Stimulated activated CD4-positive, alpha-beta T cell treated with anti-CD3 and anti-CD28 coated beads, TNF-alpha, amount 100 ng/mL, for 4 hours (primary cell): Measurements from ENCODE around the gene DCC.
"Not testable (repeated sequence)": the region's sequence is repeated elsewhere in the genome, so short reads cannot be mapped to it uniquely, and the experiment has no call there.

Experiments used
- DNase-seq, 3 experiments: peaks; one replicate each; pipeline ENCODE4 v3.0.0-alpha.2; 2020; ENCODE audit warnings: low read depth in 3 of 3

The DCC gene

DNA sequence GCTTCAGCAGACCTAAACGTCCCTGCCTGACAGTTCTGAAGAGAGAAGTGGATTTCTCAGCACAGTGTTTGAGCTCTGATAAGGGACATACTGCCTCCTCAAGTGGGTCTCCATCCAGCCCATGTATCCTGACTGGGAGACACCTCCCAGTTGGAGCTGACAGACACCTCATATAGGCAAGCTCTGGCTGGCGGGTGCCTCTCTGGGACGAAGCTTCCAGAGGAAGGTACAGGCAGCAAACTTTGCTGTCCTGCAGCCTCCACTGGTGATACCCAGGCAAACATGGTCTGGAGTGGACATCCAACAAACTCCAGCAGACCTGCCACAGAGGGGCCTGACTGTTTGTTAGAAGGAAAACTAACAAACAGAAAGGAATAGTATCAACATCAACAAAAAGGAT, 1156.0 kb downstream of the DCC start:
- no peak for DNase-seq

DNA sequence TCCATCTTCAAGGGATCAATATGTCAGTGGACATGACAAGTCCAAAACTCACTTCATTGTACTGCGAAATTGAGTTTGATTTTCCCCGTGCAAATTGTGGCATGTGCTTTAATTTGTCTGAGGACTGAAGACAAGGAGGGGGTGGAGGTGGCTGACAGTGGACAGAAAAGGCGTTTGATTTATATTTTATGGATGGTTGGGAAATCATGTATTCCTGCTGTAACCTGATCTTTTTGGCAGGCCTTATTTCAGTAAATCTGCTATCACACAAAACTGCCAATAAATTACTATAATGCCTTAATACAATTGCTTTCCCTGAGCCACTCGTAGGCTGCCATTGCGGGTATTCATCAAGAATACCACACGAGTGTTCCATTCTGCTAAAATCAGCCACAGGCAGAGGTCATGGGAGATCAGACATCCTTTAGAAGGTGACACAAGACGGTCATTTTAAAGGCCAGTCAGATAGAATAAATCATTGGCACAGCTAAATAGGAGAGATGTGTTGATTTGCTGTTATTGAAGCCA, 1164.0 kb downstream of the DCC start:
- DNase-seq = no peak

DNA sequence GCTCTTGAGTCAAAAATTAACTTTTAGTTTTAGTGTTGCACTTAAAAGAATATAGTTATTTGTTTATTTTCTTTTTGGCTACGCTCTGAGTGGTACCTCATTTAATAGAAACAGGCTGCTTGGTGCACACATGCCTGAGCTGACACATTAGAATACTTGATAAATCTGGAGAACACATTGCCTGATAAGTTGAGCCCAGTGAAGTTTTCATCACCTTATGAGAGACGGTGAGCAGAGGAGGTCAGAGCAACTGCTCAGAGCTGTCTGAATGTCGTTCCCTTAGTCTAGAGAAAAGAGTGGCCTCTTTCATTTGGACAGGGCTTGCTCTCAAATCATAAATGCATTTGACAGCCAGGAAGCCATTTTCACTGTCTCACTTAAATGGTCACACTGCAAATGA, 1168.5 kb downstream of the DCC start:
- no peak for DNase-seq

DNA sequence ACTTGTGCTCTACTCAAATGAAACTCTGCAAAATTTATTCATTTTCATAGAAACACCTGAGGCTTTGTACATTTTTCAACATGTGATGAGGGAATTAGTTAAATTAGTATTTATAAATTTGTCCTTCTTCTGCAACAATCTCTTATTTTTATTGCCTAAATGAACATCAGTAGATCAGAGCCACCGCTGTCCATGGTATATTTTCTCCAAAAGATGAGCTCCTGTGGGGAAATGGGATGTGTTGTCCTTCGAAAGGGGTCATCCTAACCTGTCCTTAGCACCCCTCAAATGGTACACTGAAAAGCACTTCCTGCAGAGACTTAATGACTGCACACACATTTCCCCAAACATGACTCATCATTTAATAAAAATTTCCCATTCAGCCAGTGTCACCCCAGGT, 1169.9 kb downstream of the DCC start:
- DNase-seq = no peak

DNA sequence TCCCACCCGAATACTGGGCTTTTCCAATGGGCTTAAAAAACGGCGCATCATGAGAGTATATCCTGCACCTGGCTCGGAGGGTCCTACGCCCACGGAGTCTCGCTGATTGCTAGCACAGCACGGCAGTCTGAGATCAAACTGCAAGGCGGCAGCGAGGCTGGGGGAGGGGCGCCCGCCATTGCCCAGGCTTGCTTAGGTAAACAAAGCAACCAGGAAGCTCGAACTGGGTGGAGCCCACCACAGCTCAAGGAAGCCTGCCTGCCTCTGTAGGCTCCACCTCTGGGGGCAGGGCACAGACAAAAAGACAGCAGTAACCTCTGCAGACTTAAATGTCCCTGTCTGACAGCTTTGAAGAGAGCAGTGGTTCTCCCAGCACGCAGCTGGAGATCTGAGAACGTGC, 1171.7 kb downstream of the DCC start:
- DNase-seq = not testable (repeated sequence)

DNA sequence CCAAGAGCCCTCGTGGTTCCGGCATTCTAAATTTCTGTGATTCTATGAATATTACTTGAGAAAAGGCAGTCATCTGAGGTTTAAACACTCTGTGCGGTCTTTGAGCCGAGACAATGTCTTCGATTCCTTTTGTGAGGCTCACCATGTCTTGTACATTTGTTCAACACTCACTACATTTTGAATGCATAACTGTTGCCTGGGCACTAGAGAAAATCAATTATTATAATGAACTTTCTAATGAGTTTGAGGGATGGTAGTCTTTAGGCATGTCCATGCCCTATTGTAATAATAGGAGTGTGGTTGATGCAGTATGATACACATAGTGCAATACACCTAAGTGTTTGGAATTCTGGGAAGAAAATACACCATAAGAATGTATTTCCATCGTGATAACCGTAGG, 1181.1 kb downstream of the DCC start:
- no peak for DNase-seq

DNA sequence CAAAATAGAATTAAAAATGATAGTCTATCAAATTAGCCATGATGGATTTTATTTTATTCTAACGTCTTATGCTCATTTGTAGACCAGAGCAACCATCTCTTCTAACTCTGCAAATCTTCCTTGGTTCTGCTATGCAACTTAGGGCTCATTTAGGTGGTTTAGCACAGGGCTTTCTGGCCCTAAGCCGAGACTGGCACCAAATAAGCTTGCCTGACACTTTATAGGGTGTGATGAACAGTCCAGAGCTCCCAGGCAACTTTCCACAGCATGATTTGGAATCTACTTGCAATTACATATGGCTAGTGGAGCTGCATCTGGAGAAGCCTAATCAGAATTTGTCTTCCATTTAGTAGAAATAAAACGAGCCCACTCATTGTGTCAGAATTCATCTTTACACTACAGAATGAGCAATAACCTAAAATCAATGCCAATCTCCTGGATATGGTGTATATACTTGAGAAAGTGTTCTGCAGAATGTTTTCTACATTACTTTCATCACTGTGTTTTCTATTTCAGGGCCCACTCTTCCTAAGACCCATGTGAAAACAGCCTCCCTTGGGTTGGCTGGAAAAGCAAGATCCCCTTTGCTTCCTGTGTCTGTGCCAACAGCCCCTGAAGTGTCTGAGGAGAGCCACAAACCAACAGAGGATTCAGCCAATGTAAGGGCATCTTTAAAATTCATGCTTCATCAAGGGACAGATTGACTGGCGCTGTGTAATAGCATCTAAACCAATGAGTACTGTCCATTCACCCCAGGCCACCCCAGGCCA, 1186.3 kb downstream of the DCC start:
- DNase-seq = no peak

DNA sequence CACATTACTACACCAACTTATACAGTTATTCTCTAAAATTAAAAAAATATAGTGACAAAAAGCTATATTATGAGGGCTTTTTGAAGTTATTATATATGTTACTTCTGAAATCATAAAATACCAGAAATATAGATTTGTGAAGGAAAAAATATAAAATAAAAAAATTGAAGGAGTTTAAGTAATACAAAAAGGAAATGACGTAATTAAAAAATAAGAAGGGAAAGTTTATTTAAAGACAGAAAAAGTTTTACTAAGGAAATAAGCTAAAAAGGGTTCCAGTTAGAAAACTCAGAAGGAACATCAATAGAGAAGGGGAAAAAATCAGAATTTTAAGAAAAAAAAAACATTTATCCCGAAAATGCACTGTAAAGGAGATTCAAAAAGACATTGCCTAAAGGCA, 1187.4 kb downstream of the DCC start:
- DNase-seq = no peak

DNA sequence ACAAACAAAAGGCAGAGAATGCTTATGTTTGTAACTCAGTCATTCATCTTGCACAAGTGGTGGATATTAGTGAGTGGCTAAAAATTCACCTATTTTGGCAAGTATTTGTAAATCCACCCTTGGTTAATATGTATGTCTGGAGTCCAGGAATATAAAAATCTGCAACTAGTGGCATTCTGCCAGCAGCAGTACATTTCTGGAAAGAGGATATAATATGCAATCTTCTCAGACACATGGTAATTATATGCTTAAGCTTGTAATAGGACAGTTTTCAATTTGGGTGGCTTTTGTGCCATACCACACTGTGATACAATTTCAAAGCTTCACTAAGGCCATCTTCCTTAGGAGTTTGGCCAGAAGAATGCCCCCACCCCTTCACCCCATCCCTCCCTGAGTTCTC, 1191.2 kb downstream of the DCC start:
- no peak for DNase-seq

DNA sequence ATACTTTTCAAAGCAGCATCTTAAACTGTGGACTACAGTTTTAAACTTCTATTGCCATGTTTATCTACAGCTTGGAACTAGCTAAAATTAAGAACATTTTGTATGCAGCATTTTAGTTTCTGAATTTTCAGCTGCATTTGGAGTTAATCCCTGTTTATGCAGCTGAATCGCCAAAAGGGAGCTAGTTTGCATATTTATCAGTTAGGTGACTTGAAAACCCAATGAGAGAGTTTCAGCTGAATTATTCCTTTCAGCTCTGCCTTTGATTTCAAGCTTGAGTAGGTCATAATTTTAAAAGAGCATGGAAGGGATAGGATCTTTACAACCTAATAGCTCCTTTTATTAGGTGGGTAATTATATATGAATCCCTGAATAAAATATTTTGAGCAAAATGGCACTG, 1191.9 kb downstream of the DCC start:
- no peak for DNase-seq

DNA sequence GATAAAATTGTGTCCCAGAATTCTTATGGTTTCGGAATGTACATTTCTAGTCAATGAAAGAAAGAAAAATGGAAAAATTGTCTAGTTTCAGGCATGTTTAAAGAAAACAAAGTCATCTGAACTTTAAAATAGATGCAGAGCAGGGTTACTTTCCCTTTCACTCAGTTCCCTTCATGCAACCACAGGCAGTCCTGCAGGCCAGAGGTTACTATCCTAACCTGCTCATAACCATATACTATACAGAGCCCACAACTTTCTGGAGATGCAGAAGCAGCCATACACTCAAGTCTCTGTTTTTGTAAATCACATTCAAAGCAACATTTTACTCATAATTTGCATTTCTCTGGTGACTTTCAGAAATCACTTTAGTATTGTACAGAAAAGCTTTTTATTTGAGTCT, 1194.2 kb downstream of the DCC start:
- no peak for DNase-seq

DNA sequence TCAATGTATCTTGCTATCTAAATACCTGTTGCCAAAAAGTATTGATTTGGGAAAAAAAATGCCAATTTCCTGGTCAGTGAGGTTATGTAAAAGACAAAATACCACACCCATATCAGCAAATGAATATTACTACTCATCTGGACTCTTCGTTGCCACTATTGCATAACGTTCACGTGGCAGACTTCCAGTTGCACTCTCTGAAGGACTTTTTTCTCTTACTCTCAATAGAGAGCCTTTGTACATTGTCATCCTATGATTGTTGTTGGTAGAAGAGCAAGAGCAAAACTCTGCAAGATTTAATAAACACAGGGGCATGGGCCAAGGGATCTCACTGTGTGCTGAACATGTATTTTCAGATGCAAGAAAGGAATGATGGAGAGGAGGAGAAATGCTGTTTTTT, 1194.7 kb downstream of the DCC start:
- no peak for DNase-seq

DNA sequence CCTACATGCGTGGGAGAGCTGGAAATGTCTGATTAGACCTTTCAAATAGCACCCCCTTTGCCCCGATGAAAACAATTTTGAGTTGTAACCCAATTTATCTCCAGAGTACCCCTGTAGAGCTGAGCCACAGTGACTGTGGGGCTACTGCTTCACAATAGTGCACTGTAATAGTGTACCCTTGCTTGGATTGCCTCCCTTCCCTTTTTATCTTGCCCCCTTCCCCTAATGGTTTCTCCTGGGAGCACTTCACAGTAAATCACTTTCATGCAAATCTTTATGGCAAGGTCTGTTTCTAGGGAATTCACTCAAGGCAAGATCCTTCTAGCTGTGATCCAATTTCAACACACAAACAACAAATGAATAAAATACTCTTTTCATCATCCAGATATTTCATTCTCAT, 1196.9 kb downstream of the DCC start:
- DNase-seq = no peak

DNA sequence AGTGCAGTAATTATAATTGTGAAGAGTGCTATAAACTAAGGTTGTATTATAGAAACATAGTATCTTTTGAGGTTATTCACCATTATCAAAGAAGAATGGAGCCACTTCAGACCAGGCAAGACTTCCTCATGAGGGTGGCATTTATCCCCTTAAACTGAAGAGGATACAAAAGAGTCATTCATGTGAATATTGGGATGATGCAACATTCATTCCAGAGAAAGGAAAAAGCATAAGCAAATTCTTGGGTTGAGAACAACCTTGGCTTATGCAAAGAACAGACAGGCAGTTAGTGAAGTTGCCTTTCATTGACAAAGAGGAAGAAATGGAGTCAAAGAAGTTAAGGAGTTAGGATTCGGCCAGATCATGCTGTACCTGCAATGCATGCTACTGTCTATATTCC, 1201.9 kb downstream of the DCC start:
- no peak for DNase-seq

DNA sequence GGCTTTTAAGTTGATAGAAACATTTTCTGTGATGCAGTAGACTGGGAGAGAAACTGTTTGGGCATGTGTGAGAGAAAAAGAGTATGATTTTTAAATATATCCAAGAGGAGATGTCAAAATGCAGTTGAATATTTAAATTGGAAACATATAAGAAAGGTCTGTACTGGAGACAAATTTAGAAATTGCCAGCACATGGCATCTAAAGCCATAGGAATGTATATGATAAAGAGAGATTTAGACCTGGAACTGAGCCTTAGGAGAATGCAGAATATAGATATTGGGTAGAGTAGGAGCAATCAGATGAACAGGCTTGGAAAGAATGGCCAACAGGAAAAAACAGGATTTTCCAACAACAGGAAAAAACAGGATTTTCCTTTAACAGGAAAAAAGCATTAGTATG, 1203.7 kb downstream of the DCC start:
- DNase-seq = no peak

DNA sequence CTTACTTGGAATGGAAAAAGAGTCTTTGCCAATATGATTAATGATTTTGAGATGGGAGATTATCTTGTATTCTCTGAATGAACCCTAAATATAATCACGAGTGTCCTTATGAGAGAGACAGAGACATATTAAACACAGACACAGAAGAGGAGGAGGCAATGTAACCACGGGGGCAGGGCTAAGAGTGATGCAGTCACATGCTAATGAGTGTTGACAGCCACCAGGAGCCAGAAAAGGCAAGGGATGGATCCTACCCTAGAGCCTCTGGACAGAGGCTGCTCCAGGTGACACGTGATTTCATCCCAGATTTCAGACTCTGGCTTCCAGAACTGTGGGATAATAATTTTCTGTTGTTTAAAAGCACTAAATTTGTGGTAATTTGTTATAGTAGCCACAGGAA, 1204.9 kb downstream of the DCC start:
- DNase-seq = no peak

DNA sequence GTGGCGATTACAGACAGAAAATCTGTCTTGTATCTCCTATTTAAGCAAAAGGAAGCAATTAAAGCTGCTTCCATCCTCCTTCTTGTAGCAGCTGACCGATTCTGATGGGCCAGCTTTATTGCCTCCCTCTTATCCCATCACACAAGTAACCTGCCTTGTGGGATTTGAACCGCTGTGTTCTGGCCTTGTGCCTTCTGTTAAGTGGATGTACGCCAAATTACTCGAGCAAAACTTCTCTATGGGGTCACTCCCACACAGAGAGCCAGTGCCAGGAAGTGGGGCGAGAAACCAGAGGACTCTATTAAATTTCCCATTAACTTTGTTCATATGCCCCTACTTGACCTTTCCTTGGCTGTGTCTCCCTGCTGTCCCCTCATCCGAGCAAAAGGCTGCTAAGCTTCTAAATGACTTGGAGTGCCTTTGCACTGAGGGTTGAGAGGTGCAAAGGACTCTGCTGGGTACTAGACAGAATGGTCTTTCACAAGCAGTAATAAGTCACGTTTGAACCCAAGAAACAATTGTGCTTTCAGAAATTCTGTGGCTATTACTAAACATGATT, 1212.0 kb downstream of the DCC start:
- no peak for DNase-seq

DNA sequence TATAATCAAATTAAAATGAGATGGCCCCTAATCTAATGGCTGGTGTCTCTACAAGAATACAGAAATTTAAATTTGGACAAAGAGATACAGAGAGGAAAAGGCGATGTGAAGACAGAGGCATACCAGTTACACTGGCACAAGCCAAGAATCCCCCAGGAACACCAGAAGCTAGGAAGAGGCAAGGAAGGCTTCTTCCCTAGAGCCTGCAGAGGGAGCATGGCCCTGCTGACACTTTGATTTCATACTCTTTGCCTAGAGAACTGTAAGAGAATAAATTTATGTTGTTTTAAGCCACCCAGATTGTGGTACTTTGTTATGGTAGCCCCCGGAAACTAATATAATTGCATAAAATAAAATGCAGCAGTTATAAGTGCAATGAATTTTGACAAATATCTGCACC, 1213.0 kb downstream of the DCC start:
- no peak for DNase-seq

DNA sequence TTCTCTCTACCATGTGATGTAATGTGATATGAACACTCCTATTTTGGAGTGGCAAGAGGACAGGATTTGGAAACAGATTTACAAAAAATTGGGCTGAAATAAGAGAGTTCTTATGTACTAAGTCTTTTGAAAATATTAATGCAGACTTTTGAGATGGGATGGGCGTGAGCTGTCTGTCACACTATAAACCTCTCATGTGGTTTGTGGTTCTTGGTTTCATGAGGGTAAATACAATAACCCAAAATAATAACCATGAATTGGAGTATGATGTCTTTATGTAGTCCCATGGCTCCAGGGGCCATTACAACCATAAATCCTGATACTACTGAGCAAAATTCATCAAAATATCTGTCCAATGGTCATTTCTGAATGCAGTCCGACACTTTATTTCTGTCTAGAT, 1216.5 kb downstream of the DCC start:
- DNase-seq = no peak

DNA sequence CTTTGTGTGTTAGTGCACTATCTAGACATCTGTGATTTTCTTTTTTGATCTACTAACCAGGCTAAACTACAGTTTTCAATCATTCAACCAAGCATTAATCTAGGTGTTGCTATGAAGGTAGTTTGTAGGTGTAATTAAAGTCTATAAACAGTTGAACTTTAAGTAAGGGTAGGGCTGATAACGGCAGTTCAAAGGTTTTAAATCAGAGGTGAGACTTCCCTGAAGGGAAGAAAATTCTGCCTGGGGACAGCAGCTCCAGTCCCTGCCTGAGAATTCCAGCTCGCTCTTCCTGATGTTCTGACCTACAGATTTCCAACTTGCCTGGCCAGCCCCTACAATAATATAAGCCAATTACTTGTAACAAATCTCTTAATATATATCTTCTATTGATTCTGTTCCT, 1220.5 kb downstream of the DCC start:
- DNase-seq = no peak

DNA sequence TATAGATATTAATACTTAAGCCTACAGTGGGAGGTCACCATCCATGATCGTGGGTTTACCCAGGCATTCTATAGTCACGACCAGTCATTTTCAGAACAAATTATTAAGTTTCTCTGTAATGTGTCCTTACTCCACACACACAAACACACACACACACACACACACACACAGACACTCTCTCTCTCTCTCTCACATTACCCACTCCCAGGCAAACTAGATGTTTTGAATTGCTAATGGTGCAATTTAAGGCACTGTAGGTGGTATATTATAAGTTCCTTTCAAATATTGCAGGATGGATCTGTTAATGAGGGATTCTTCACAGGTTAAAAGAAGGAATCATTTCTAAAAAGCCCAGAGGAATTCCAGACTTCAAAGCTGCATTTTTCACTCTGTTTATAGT, 1226.6 kb downstream of the DCC start:
- DNase-seq = no peak

DNA sequence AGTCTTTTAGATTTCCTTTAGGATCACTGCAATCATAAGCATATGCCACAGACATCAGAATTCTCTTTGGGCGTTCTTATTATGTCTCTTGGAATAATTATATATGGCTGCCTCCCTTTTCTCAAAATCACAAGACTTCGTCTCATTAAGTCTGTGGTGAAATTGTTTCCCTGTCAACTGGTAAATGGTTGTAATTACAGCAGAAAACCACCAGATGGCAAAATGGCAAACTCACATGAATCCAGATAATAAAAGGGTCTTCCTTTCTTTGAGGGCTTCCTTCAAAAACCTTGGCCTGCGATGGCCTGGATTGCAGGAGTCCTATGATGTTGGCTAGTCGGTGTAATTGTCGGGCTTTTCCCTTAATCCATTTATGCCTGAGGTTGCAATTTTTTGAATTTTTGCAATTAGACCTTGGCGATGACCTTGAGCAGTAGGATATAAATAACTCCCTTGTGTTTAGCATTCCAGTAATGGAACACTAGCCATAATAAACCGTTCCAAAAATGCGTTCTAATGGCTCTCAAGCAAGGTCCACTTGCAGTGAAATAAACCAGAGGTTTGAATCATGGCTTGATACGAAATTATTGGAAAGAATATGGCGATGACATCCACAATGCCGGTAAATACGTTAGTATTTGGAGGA, 1228.1 kb downstream of the DCC start:
- no peak for DNase-seq
